Activated CD4-positive, alpha-beta T cell treated with anti-CD3 and anti-CD28 coated beads, Interleukin-2, amount 50 U/mL, for 24 hours (primary cell): Measurements from ENCODE around the gene CLEC2A.
A peak's percentile ranks its signal among the peaks of the same experiment; 100 is the strongest.
"Not testable (repeated sequence)": the region's sequence is repeated elsewhere in the genome, so short reads cannot be mapped to it uniquely, and the experiment has no call there.

Experiments used
- DNase-seq, 2 donors: peaks; one replicate each; pipeline ENCODE4 v3.0.0-alpha.2; 2020; ENCODE audit warnings: low read depth in 1 of 2, low spot score in 1 of 2

CLEC2A gene

GRCh38 chr12:9932270-9932669 is at the start of gene CLEC2A:
TSS of gene CLEC2A (minus strand) at chr12:9932370. CDS start at chr12:9932329, 41 bp downstream.
- no peak for DNase-seq

- no peak for DNase-seq
These were observed 48.0 kb upstream of the CLEC2A start for GRCh38 chr12:9980126-9980525.

GRCh38 chr12:9977916-9978315 is 45.7 kb upstream of the CLEC2A start:
- DNase-seq, result no peak

GRCh38 chr12:9976626-9977025 is 44.5 kb upstream of the CLEC2A start:
- DNase-seq, result not testable (repeated sequence)

- DNase-seq, result no peak
These were observed 43.4 kb upstream of the CLEC2A start for GRCh38 chr12:9975614-9976013.

GRCh38 chr12:9974731-9975130 is 42.6 kb upstream of the CLEC2A start:
- not testable (repeated sequence) for DNase-seq

- DNase-seq, result no peak
These were observed 41.8 kb upstream of the CLEC2A start for GRCh38 chr12:9973949-9974348.

GRCh38 chr12:9971181-9971580 is 39.0 kb upstream of the CLEC2A start, which contains the start of gene CLEC12A:
TSS of gene CLEC12A (plus strand) at chr12:9971409. CDS start at chr12:9971597, 188 bp downstream.
- no peak for DNase-seq

- no peak for DNase-seq
These were observed 37.5 kb upstream of the CLEC2A start for GRCh38 chr12:9969673-9970072.

- no peak for DNase-seq
These were observed 29.7 kb upstream of the CLEC2A start for GRCh38 chr12:9961901-9962300.

GRCh38 chr12:9961106-9961505 is 28.9 kb upstream of the CLEC2A start:
- no peak for DNase-seq

- DNase-seq, result no peak
These were observed 28.4 kb upstream of the CLEC2A start for GRCh38 chr12:9960590-9960989.

- DNase-seq, result no peak
These were observed 25.7 kb upstream of the CLEC2A start for GRCh38 chr12:9957834-9958233.

GRCh38 chr12:9952954-9953729 is 21.0 kb upstream of the CLEC2A start:
- not testable (repeated sequence) for DNase-seq

- DNase-seq, result peak in 1 of 2 donors; percentile 12
These were observed 19.0 kb upstream of the CLEC2A start for GRCh38 chr12:9951026-9951675.

- no peak for DNase-seq
These were observed 16.6 kb upstream of the CLEC2A start for GRCh38 chr12:9948606-9949296.

- DNase-seq, result no peak
These were observed 15.5 kb upstream of the CLEC2A start for GRCh38 chr12:9947674-9948073.

GRCh38 chr12:9944391-9944790 is 12.2 kb upstream of the CLEC2A start:
- DNase-seq, result no peak

GRCh38 chr12:9943240-9943639 is 11.1 kb upstream of the CLEC2A start:
- DNase-seq, result no peak

GRCh38 chr12:9941838-9942237 is 9.7 kb upstream of the CLEC2A start:
- DNase-seq, result no peak

- DNase-seq, result no peak
These were observed 8.2 kb upstream of the CLEC2A start for GRCh38 chr12:9940375-9940774.

GRCh38 chr12:9936591-9936990 is 4.4 kb upstream of the CLEC2A start:
- DNase-seq, result no peak
